Activated CD4-positive, alpha-beta T cell treated with anti-CD3 and anti-CD28 coated beads, Interleukin-2, amount 50 U/mL, for 48 hours (primary cell): ENCODE results near the gene LEKR1.
"Not testable (repeated sequence)": the region's sequence is repeated elsewhere in the genome, so short reads cannot be mapped to it uniquely, and the experiment has no call there.

Experiments
- DNase-seq, 2 experiments: peaks; one replicate each; pipeline ENCODE4 v3.0.0-alpha.2; 2020

LEKR1 gene

GRCh38 chr3:156838035-156838434 lies 11.9 kb downstream of the LEKR1 start:
- no peak for DNase-seq

- DNase-seq: no peak
Observed at GRCh38 chr3:156840826-156841689, 14.9 kb downstream of the LEKR1 start.

GRCh38 chr3:156843071-156843808 lies 17.1 kb downstream of the LEKR1 start:
- DNase-seq: no peak

- DNase-seq: no peak
Observed at GRCh38 chr3:156847752-156848448, 21.7 kb downstream of the LEKR1 start.

GRCh38 chr3:156859578-156859977 lies 33.4 kb downstream of the LEKR1 start:
- no peak for DNase-seq

GRCh38 chr3:156860873-156861272 lies 34.7 kb downstream of the LEKR1 start:
- DNase-seq: no peak

- DNase-seq: no peak
Observed at GRCh38 chr3:156862338-156862737, 36.2 kb downstream of the LEKR1 start.

- DNase-seq: no peak
Observed at GRCh38 chr3:156865732-156866131, 39.6 kb downstream of the LEKR1 start.

- no peak for DNase-seq
Observed at GRCh38 chr3:156867174-156867573, 41.0 kb downstream of the LEKR1 start.

- no peak for DNase-seq
Observed at GRCh38 chr3:156867920-156868319, 41.8 kb downstream of the LEKR1 start.

GRCh38 chr3:156873906-156874305 lies 47.8 kb downstream of the LEKR1 start:
- no peak for DNase-seq

GRCh38 chr3:156879491-156879890 lies 53.3 kb downstream of the LEKR1 start:
- DNase-seq: not testable (repeated sequence)

- no peak for DNase-seq
Observed at GRCh38 chr3:156885761-156886160, 59.6 kb downstream of the LEKR1 start.

- no peak for DNase-seq
Observed at GRCh38 chr3:156888176-156888575, 62.0 kb downstream of the LEKR1 start.

GRCh38 chr3:156888576-156888975 lies 62.4 kb downstream of the LEKR1 start:
- DNase-seq: no peak

GRCh38 chr3:156892701-156893100 lies 66.5 kb downstream of the LEKR1 start:
- DNase-seq: no peak

GRCh38 chr3:156895374-156895773 lies 69.2 kb downstream of the LEKR1 start:
- DNase-seq: not testable (repeated sequence)

- DNase-seq: not testable (repeated sequence)
Observed at GRCh38 chr3:156897851-156898250, 71.7 kb downstream of the LEKR1 start.

- DNase-seq: no peak
Observed at GRCh38 chr3:156898296-156898880, 72.2 kb downstream of the LEKR1 start.

GRCh38 chr3:156899951-156900350 lies 73.8 kb downstream of the LEKR1 start:
- no peak for DNase-seq

GRCh38 chr3:156902916-156903315 lies 76.8 kb downstream of the LEKR1 start:
- no peak for DNase-seq

GRCh38 chr3:156906275-156906674 lies 80.1 kb downstream of the LEKR1 start:
- no peak for DNase-seq

GRCh38 chr3:156908398-156908797 lies 82.2 kb downstream of the LEKR1 start:
- DNase-seq: no peak
